H1 (cell line): ENCODE measurements around the gene CSRP3. TPM values are rescaled to one million over a fixed set of nuclear protein-coding genes. Genes with fewer than 3 reads are reported as not detected.

ENCODE experiments used
- CTCF ChIA-PET: fragments of 300-600 bp; sonication (Branson Sonifier 250); formaldehyde crosslinking; loops from one replicate; lab custom pipeline; 2021; ENCODE audit not compliant: partially characterized antibody; lab: Charles Lee
- POLR2A ChIA-PET: fragments of 300-600 bp; sonication (Branson Sonifier 250); formaldehyde crosslinking; loops from one replicate; lab custom pipeline; 2021; ENCODE audit warnings: inconsistent platforms; ENCODE audit not compliant: partially characterized antibody; lab: Charles Lee
- DNase-seq, 2 experiments: peaks; one replicate each; pipeline versions ENCODE4 v3.0.0 to v3.0.0-alpha.2; 2010 to 2022; ENCODE audit warnings: low spot score in 2 of 2, low read depth in 1 of 2, mixed read lengths in 1 of 2
- FAIRE-seq: peaks from 2 replicates; lab custom pipeline; 2011; peaks lifted over from hg19 to GRCh38; lab: Jason Lieb, UNC
- H2AFZ ChIP-seq: 2 replicates; pipeline ENCODE4 v1.8.1; 2012; ENCODE audit warnings: low read length, inconsistent platforms
- H2AK5ac ChIP-seq: 2 replicates; pipeline ENCODE4 v1.6.1; 2013; ENCODE audit warnings: low read depth, low read length
- H2BK120ac ChIP-seq: replicated peaks from 2 replicates; pipeline ENCODE3; 2013; ENCODE audit warnings: low read depth, low read length, inconsistent platforms
- H2BK12ac ChIP-seq: 2 replicates; pipeline ENCODE4 v1.6.1; 2013; ENCODE audit warnings: low read depth, low read length
- H2BK15ac ChIP-seq: 2 replicates; pipeline ENCODE4 v1.6.1; 2013; ENCODE audit warnings: low read length
- H2BK20ac ChIP-seq: 2 replicates; pipeline ENCODE4 v1.6.1; 2013; ENCODE audit warnings: low read length
- H2BK5ac ChIP-seq: 2 replicates; pipeline ENCODE4 v1.6.1; 2013; ENCODE audit warnings: low read depth, low read length
- H3K14ac ChIP-seq: 2 replicates; pipeline ENCODE4 v1.6.1; 2013; ENCODE audit warnings: inconsistent platforms; ENCODE audit not compliant: insufficient read length
- H3K18ac ChIP-seq: 2 replicates; pipeline ENCODE4 v1.6.1; 2013; ENCODE audit warnings: low read length; ENCODE audit errors: extremely low read depth
- H3K23ac ChIP-seq: 2 replicates; pipeline ENCODE4 v1.6.1; 2013; ENCODE audit warnings: inconsistent platforms; ENCODE audit not compliant: insufficient read length
- H3K23me2 ChIP-seq: 2 replicates; pipeline ENCODE4 v1.6.1; 2013; ENCODE audit warnings: low read depth, low read length
- H3K27ac ChIP-seq: 2 replicates; pipeline ENCODE4 v1.6.1; 2011; ENCODE audit warnings: low read depth, low read length, inconsistent platforms
- H3K27me3 ChIP-seq, 4 experiments: replicated peaks in 1 of 4; 1 replicate in 1 of 4; 2 replicates in 3 of 4; pipeline versions ENCODE4 v1.6.1 to v1.8.1; 2011 to 2013; ENCODE audit warnings: low read length in 3 of 4, mild to moderate bottlenecking in 3 of 4, inconsistent platforms in 2 of 4, mixed read lengths in 2 of 4, moderate library complexity in 1 of 4; ENCODE audit not compliant: control insufficient read depth in 3 of 4, insufficient read depth in 3 of 4; ENCODE audit errors: extremely low read depth in 1 of 4
- H3K36me3 ChIP-seq, 4 experiments: 2 replicates each; pipeline versions ENCODE4 v1.6.1 to v1.8.1; 2011 to 2013; ENCODE audit warnings: mild to moderate bottlenecking in 4 of 4, low read length in 3 of 4, moderate library complexity in 2 of 4, control low read depth in 1 of 4, inconsistent platforms in 1 of 4; ENCODE audit not compliant: insufficient read depth in 4 of 4, control insufficient read depth in 2 of 4
- H3K4ac ChIP-seq: replicated peaks from 2 replicates; pipeline ENCODE3; 2013; ENCODE audit warnings: low read length, low read depth, mixed read lengths, inconsistent platforms; ENCODE audit not compliant: insufficient read length
- H3K4me1 ChIP-seq, 4 experiments: replicated peaks in 1 of 4; 1 replicate in 1 of 4; 2 replicates in 3 of 4; pipeline versions ENCODE4 v1.6.1 to v1.8.1; 2011 to 2013; ENCODE audit warnings: low read length in 3 of 4, inconsistent platforms in 2 of 4, mixed read lengths in 1 of 4; ENCODE audit not compliant: insufficient read depth in 4 of 4, control insufficient read depth in 3 of 4
- H3K4me2 ChIP-seq, 2 experiments: 2 replicates each; pipeline versions ENCODE4 v1.6.1 to v1.8.1; 2011 to 2013; ENCODE audit warnings: low read depth in 2 of 2, low read length in 2 of 2, control low read depth in 1 of 2, inconsistent platforms in 1 of 2, mild to moderate bottlenecking in 1 of 2; ENCODE audit not compliant: insufficient read depth in 1 of 2
- H3K4me3 ChIP-seq, 4 experiments: fragments of 200-600, 300-600 bp in 1 of 4; sonication (generic), shearing (Covaris generic), sonication (Bioruptor Twin) in 1 of 4; 2 replicates each; pipeline versions ENCODE4 v1.5.1 to v1.8.1; 2011 to 2016; ENCODE audit warnings: low read length in 4 of 4, low read depth in 3 of 4, control low read depth in 2 of 4, inconsistent platforms in 2 of 4, mild to moderate bottlenecking in 2 of 4, mixed read lengths in 1 of 4, moderate library complexity in 1 of 4; ENCODE audit not compliant: insufficient read depth in 2 of 4; ENCODE audit errors: extremely low read depth in 1 of 4
- H3K56ac ChIP-seq: replicated peaks from 2 replicates; pipeline ENCODE3; 2013; ENCODE audit warnings: low read depth, mild to moderate bottlenecking, mixed read lengths, low read length, inconsistent platforms; ENCODE audit not compliant: insufficient read length
- H3K79me1 ChIP-seq: 2 replicates; pipeline ENCODE4 v1.6.1; 2013; ENCODE audit warnings: low read depth, low read length, control low read depth
- H3K79me2 ChIP-seq, 2 experiments: 2 replicates each; pipeline versions ENCODE4 v1.6.1 to v1.8.1; 2012 to 2013; ENCODE audit warnings: low read length in 2 of 2, mild to moderate bottlenecking in 2 of 2, inconsistent platforms in 1 of 2; ENCODE audit not compliant: insufficient read depth in 2 of 2, control insufficient read depth in 1 of 2
- H3K9ac ChIP-seq, 4 experiments: replicated peaks in 1 of 4; 1 replicate in 1 of 4; 2 replicates in 3 of 4; pipeline versions ENCODE4 v1.6.1 to v1.8.1; 2011 to 2013; ENCODE audit warnings: low read depth in 3 of 4, low read length in 3 of 4, control low read depth in 2 of 4, mild to moderate bottlenecking in 2 of 4, moderate library complexity in 2 of 4, inconsistent platforms in 1 of 4; ENCODE audit errors: extremely low read depth in 1 of 4
- H3K9me3 ChIP-seq, 2 experiments: 2 replicates each; pipeline versions ENCODE4 v1.6.1 to v1.8.1; 2012 to 2013; ENCODE audit warnings: mild to moderate bottlenecking in 2 of 2, moderate library complexity in 2 of 2, control low read depth in 1 of 2, inconsistent platforms in 1 of 2, low read depth in 1 of 2, low read length in 1 of 2, mixed read lengths in 1 of 2; ENCODE audit not compliant: insufficient read depth in 2 of 2
- H4K20me1 ChIP-seq, 2 experiments: replicated peaks in 1 of 2; 2 replicates each; pipeline versions ENCODE3 to v1.8.1; 2011 to 2013; ENCODE audit warnings: inconsistent platforms in 2 of 2, low read length in 2 of 2, mild to moderate bottlenecking in 1 of 2; ENCODE audit not compliant: insufficient read depth in 2 of 2, control insufficient read depth in 1 of 2
- H4K5ac ChIP-seq: 2 replicates; pipeline ENCODE4 v1.6.1; 2013; ENCODE audit warnings: low read length, low read depth, mixed read lengths, inconsistent platforms; ENCODE audit not compliant: insufficient read length
- H4K8ac ChIP-seq: 2 replicates; pipeline ENCODE4 v1.8.0; 2013; ENCODE audit warnings: mild to moderate bottlenecking, moderate library complexity, low read length, inconsistent platforms; ENCODE audit not compliant: insufficient read depth; ENCODE audit errors: extremely low read depth
- H4K91ac ChIP-seq: replicated peaks from 2 replicates; pipeline ENCODE3; 2013; ENCODE audit warnings: low read length, mixed read lengths, inconsistent platforms; ENCODE audit not compliant: insufficient read length
- BACH1 ChIP-seq: IDR thresholded peaks from 2 replicates; pipeline ENCODE4 v1.6.1; 2012; ENCODE audit warnings: low read length, improper control_type of control experiment
- CEBPB ChIP-seq: IDR thresholded peaks from 2 replicates; pipeline ENCODE4 v1.6.1; 2012; ENCODE audit warnings: low read depth, low read length
- FOSL1 ChIP-seq: IDR thresholded peaks from 2 replicates; pipeline ENCODE4 v1.6.1; 2011; ENCODE audit warnings: mild to moderate bottlenecking, low read depth, low read length, moderate library complexity; ENCODE audit not compliant: insufficient read depth
- HDAC2 ChIP-seq, 2 experiments: fragments of 300-600 bp in 1 of 2; sonication (generic) in 1 of 2; IDR thresholded peaks; 2 replicates each; pipeline ENCODE4 v1.6.1; 2011 to 2012; ENCODE audit warnings: low read depth in 2 of 2, low read length in 2 of 2, mild to moderate bottlenecking in 2 of 2, moderate library complexity in 2 of 2, borderline replicate concordance in 1 of 2, inconsistent platforms in 1 of 2
- KDM1A ChIP-seq: fragments of 200-600, 300-600 bp; sonication (generic); IDR thresholded peaks from 2 replicates; pipeline ENCODE4 v1.7.1; 2016; ENCODE audit warnings: mild to moderate bottlenecking, low read length, borderline replicate concordance
- KDM4A ChIP-seq: IDR thresholded peaks from one replicate; pipeline ENCODE4 v1.7.1; 2012; ENCODE audit warnings: low read depth, mild to moderate bottlenecking, moderate library complexity, low read length, inconsistent platforms; ENCODE audit not compliant: severe bottlenecking
- MAFK ChIP-seq: IDR thresholded peaks from 2 replicates; pipeline ENCODE4 v1.6.1; 2012; ENCODE audit warnings: low read depth, mild to moderate bottlenecking, improper control_type of control experiment, low read length
- NRF1 ChIP-seq: IDR thresholded peaks from 2 replicates; pipeline ENCODE4 v1.6.1; 2011; ENCODE audit warnings: mild to moderate bottlenecking, low read depth, low read length, improper control_type of control experiment
- POLR2A ChIP-seq, 2 experiments: IDR thresholded peaks; 1 replicate in 1 of 2; 2 replicates in 1 of 2; pipeline ENCODE4 v1.6.1; 2011; ENCODE audit warnings: low read depth in 2 of 2, low read length in 2 of 2, mild to moderate bottlenecking in 2 of 2; ENCODE audit errors: control extremely low read depth in 1 of 2
- SP2 ChIP-seq: IDR thresholded peaks from 2 replicates; pipeline ENCODE4 v1.6.1; 2012; ENCODE audit warnings: mild to moderate bottlenecking, low read length, inconsistent platforms
- SP4 ChIP-seq: IDR thresholded peaks from 2 replicates; pipeline ENCODE4 v1.6.1; 2012; ENCODE audit warnings: low read length, inconsistent platforms
- WGBS, 2 experiments: shearing (Covaris generic) in 1 of 2; methylation state at CpG; one replicate each; pipeline versions ENCODE4 v1.1.6 to v1.1.7; 2013 to 2015; ENCODE audit warnings: low lambda C conversion rate in 2 of 2, mixed read lengths in 2 of 2, inconsistent platforms in 1 of 2, low coverage in 1 of 2, missing lambda C conversion rate in 1 of 2; ENCODE audit not compliant: insufficient replicate concordance in 2 of 2, insufficient coverage in 1 of 2, insufficient read length in 1 of 2; ENCODE audit errors: extremely low coverage in 1 of 2, missing lambda C conversion rate in 1 of 2; 5-methylcytosine and 5-hydroxymethylcytosine counted together
- polyA plus RNA-seq, 7 experiments: library from polyadenylated mRNA; depleted of rRNA in 3 of 7; stranded (reverse) in 5 of 7; unstranded in 2 of 7; fragments of >200 nt in 5 of 7; fragments of 200-250 nt in 2 of 7; gene quantifications; 1 replicate in 5 of 7; 2 replicates in 1 of 7; 4 replicates in 1 of 7; pipeline versions ENCODE4 v1.2.1 to v1.2.3, GENCODE V29; 2011 to 2013; ENCODE audit warnings: missing spikeins in 2 of 7, mixed read lengths in 2 of 7
- total RNA-seq: library from RNA; stranded (reverse); fragmentation: NEBNext Ultra II Directional; extraction: Animal tissue kit (Norgen Biotek cat#: 25700); gene quantifications from 2 replicates; pipeline ENCODE4 v1.2.1, GENCODE V29; 2021
- TF ChIP-seq, protein P1 (sequence below): IDR thresholded peaks from 2 replicates; pipeline ENCODE4 v1.6.1; 2012; ENCODE audit warnings: inconsistent platforms
- TF ChIP-seq, protein P2 (sequence below), 3 experiments: IDR thresholded peaks; 1 replicate in 2 of 3; 2 replicates in 1 of 3; pipeline versions ENCODE4 v1.5.1 to v1.6.1; 2011; ENCODE audit warnings: low read length in 3 of 3, mild to moderate bottlenecking in 3 of 3, inconsistent platforms in 2 of 3, low read depth in 1 of 3, moderate library complexity in 1 of 3; ENCODE audit not compliant: insufficient read depth in 1 of 3; ENCODE audit errors: control extremely low read depth in 1 of 3

The CSRP3 gene
- total and polyA plus RNA-seq, 2 of the 8 experiments (the other 6 are each of a cell fraction or from before 2014, with no cell fraction given): not detected

DNA sequence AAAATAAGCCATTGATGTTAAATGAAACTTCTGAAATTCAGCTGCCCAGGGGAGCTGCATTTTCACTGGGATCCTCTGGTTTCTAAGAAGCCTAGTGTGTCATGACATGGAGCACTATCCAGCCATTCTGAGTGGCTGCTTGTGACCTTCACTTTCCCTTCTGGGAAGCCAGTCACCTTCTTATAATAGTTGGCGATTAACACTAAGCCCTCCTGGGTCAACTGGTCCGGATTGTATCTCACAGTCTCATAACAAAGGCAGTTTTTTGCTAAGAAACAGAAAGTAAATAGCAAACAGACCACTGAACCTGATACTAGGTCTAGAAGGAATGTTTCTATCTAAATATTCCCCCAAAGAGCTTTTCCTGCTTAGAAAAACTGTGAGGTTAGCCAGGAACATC lies 7.9 kb downstream of the CSRP3 start:
- Histone ChIP-seq H2BK20ac (no peak overlapping the region), H4K8ac (no peak overlapping the region), H3K4ac (no peak overlapping the region), H3K79me2 (no peaks in the 10 kb centered on the region), H3K4me3 (no peak overlapping the region), H4K91ac (no peak overlapping the region), H2BK120ac (no peak overlapping the region), H3K23me2 (no peaks in the 10 kb centered on the region), H2BK12ac (no peak overlapping the region), H2AFZ (no peak overlapping the region), H3K9ac (no peak overlapping the region), H2BK15ac (no peak overlapping the region), H3K27ac (no peak overlapping the region), H4K20me1 (no peaks in the 10 kb centered on the region), H3K4me1 (no peaks in the 10 kb centered on the region), H2AK5ac (no peak overlapping the region), H3K56ac (no peak overlapping the region), H3K4me2 (no peak overlapping the region), H3K23ac (no peak overlapping the region), H4K5ac (no peak overlapping the region), H3K36me3 (no peaks in the 10 kb centered on the region), H2BK5ac (no peak overlapping the region), H3K79me1 (no peaks in the 10 kb centered on the region), H3K9me3 (no peaks in the 10 kb centered on the region), H3K18ac (no peak overlapping the region), H3K27me3 (no peaks in the 10 kb centered on the region), H3K14ac (no peak overlapping the region)
- ChIA-PET POLR2A (no interaction called here), CTCF (interaction anchor here (0.6 to 0.9 kb wide), 2 partner anchors 254 to 404 kb away, joined by 3 read pairs; no protein-coding TSS in a partner anchor)
- 89% methylated on average over 2 of the region's 2 CpGs; no CpG with 5 or more reads in 1 of the 2 experiments for WGBS, 2 experiments
- DNase-seq: no peak
- FAIRE-seq: no peak
- TF ChIP-seq SP4: no peak
- TF ChIP-seq KDM4A: no peak
- TF ChIP-seq SP2: no peak
- TF ChIP-seq CEBPB: no peak
- no peak for TF ChIP-seq HDAC2 (IDR thresholded peaks at IDR 0.05; ENCODE audit: borderline replicate concordance in 1 of 2, low read depth in 2 of 2, low read length in 2 of 2)
- no peak for TF ChIP-seq MAFK
- TF ChIP-seq, protein P1, sequence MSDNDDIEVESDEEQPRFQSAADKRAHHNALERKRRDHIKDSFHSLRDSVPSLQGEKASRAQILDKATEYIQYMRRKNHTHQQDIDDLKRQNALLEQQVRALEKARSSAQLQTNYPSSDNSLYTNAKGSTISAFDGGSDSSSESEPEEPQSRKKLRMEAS: no peak
- TF ChIP-seq, protein P2, sequence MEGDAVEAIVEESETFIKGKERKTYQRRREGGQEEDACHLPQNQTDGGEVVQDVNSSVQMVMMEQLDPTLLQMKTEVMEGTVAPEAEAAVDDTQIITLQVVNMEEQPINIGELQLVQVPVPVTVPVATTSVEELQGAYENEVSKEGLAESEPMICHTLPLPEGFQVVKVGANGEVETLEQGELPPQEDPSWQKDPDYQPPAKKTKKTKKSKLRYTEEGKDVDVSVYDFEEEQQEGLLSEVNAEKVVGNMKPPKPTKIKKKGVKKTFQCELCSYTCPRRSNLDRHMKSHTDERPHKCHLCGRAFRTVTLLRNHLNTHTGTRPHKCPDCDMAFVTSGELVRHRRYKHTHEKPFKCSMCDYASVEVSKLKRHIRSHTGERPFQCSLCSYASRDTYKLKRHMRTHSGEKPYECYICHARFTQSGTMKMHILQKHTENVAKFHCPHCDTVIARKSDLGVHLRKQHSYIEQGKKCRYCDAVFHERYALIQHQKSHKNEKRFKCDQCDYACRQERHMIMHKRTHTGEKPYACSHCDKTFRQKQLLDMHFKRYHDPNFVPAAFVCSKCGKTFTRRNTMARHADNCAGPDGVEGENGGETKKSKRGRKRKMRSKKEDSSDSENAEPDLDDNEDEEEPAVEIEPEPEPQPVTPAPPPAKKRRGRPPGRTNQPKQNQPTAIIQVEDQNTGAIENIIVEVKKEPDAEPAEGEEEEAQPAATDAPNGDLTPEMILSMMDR (IDR thresholded peaks at IDR 0.05; ENCODE audit: control extremely low read depth in 1 of 3, insufficient read depth in 1 of 3, low read depth in 1 of 3, low read length in 3 of 3): no peak
- no peak for TF ChIP-seq NRF1
- no peak for TF ChIP-seq KDM1A
- no peak for TF ChIP-seq BACH1
- TF ChIP-seq FOSL1: no peak
- TF ChIP-seq POLR2A (IDR thresholded peaks at IDR 0.05; ENCODE audit: control extremely low read depth in 1 of 2, low read depth in 2 of 2, low read length in 2 of 2): no peak
